ENCODE results near the gene KRTAP4-2. TPM values are rescaled to one million over a fixed set of nuclear protein-coding genes. Genes with fewer than 3 reads are reported as not detected.

The KRTAP4-2 gene
- polyA plus RNA-seq, 1 donor from 2014 or later, result not detected

DNA sequence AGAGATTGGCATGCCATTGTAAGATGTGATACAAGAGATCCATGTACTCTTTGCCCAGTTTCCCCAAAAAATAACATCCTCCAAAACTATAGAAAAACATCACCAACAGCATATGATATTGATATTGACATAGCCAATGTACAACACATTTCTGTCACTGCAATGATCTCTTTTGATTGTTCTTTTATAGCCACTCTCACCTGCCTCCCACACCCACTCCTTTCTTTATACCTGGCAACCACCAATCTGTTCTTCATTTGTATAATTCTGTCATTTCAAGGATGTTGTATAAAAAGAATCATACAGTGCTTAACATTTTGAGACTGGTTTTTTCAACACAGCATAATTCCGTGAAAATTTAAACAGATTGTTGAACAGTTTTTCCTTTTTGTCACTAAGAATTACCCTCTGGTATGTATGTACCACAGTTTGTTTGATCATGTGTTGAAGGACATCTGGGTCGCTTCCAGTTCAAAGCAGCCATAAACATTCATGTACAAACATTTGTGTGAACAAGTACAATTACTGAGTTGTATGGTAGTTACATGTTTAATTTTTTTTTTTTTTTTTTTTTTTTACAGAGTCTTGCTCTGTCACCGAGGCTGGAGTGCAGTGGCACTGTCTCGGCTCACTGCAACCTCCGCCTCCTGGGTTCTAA is 21.5 kb upstream of the KRTAP4-2 start:
- no peak overlapping the region for H3K4me3 ChIP-seq (ENCODE audit: low read length)
- H3K27me3 ChIP-seq (ENCODE audit: insufficient read depth, low read depth, low read length), result no peaks in the 10 kb centered on the region
- H3K79me2 ChIP-seq (replicated peaks; ENCODE audit: insufficient read depth, low read length), result no peaks in the 10 kb centered on the region
- no peaks in the 10 kb centered on the region for H3K9me2 ChIP-seq (ENCODE audit: insufficient read depth, low read length)
- no peak overlapping the region for H3K4me2 ChIP-seq (ENCODE audit: low read length)
- H4K20me1 ChIP-seq (ENCODE audit: insufficient read depth), result no peaks in the 10 kb centered on the region
- no peaks in the 10 kb centered on the region for H3K9me3 ChIP-seq (ENCODE audit: low read length)
- no peaks in the 10 kb centered on the region for H3F3A ChIP-seq (ENCODE audit: insufficient read depth, low read length, poor library complexity, severe bottlenecking)
- H3K36me3 ChIP-seq (ENCODE audit: insufficient read depth, low read length), result no peaks in the 10 kb centered on the region
- no peak for TF ChIP-seq SMC3 (conservative IDR thresholded peaks at IDR 0.05; ENCODE audit: poor library complexity)
- TF ChIP-seq, protein P1, sequence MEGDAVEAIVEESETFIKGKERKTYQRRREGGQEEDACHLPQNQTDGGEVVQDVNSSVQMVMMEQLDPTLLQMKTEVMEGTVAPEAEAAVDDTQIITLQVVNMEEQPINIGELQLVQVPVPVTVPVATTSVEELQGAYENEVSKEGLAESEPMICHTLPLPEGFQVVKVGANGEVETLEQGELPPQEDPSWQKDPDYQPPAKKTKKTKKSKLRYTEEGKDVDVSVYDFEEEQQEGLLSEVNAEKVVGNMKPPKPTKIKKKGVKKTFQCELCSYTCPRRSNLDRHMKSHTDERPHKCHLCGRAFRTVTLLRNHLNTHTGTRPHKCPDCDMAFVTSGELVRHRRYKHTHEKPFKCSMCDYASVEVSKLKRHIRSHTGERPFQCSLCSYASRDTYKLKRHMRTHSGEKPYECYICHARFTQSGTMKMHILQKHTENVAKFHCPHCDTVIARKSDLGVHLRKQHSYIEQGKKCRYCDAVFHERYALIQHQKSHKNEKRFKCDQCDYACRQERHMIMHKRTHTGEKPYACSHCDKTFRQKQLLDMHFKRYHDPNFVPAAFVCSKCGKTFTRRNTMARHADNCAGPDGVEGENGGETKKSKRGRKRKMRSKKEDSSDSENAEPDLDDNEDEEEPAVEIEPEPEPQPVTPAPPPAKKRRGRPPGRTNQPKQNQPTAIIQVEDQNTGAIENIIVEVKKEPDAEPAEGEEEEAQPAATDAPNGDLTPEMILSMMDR (IDR thresholded peaks at IDR 0.05; ENCODE audit: poor library complexity, severe bottlenecking), result no peak
- no peak for TF ChIP-seq TAF1 (IDR thresholded peaks at IDR 0.05; ENCODE audit: low read depth)
- no peak for TF ChIP-seq RAD21 (conservative IDR thresholded peaks at IDR 0.05)
- TF ChIP-seq MXI1 (conservative IDR thresholded peaks at IDR 0.05; ENCODE audit: poor library complexity, severe bottlenecking), result no peak
- TF ChIP-seq EZH2 (IDR thresholded peaks at IDR 0.05; ENCODE audit: borderline replicate concordance, insufficient read depth, low read length, poor library complexity, severe bottlenecking), result no peak
- TF ChIP-seq EP300 (conservative IDR thresholded peaks at IDR 0.05; ENCODE audit: poor library complexity, severe bottlenecking), result no peak
- TF ChIP-seq, protein P2, sequence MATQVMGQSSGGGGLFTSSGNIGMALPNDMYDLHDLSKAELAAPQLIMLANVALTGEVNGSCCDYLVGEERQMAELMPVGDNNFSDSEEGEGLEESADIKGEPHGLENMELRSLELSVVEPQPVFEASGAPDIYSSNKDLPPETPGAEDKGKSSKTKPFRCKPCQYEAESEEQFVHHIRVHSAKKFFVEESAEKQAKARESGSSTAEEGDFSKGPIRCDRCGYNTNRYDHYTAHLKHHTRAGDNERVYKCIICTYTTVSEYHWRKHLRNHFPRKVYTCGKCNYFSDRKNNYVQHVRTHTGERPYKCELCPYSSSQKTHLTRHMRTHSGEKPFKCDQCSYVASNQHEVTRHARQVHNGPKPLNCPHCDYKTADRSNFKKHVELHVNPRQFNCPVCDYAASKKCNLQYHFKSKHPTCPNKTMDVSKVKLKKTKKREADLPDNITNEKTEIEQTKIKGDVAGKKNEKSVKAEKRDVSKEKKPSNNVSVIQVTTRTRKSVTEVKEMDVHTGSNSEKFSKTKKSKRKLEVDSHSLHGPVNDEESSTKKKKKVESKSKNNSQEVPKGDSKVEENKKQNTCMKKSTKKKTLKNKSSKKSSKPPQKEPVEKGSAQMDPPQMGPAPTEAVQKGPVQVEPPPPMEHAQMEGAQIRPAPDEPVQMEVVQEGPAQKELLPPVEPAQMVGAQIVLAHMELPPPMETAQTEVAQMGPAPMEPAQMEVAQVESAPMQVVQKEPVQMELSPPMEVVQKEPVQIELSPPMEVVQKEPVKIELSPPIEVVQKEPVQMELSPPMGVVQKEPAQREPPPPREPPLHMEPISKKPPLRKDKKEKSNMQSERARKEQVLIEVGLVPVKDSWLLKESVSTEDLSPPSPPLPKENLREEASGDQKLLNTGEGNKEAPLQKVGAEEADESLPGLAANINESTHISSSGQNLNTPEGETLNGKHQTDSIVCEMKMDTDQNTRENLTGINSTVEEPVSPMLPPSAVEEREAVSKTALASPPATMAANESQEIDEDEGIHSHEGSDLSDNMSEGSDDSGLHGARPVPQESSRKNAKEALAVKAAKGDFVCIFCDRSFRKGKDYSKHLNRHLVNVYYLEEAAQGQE (IDR thresholded peaks at IDR 0.05; ENCODE audit: borderline replicate concordance), result no peak
- no peak for TF ChIP-seq POLR2AphosphoS5 (IDR thresholded peaks at IDR 0.05)
- no peak overlapping the region for H3K27ac ChIP-seq (ENCODE audit: low read length)
- H3K9ac ChIP-seq (ENCODE audit: low read length), result no peak overlapping the region
- H2AFZ ChIP-seq (ENCODE audit: low read depth, low read length), result no peak overlapping the region

DNA sequence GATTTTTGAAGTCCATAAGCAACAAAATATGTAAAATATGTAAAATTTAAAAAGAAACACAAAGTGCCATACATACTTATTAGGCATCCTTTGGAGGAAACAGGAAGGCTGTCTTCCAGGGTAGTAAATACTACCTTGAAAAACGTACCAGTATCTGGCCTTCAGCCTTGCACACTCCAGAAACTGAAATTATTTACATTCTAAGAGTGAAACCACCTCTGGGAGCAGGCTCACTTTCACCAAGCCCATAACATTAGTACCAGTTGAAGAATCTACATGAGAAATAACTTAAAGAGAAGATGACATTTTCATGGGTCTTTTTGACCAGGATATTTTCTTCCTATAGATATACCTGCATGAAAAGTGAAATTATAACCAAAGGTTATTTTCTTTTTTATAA is 18.0 kb upstream of the KRTAP4-2 start:
- Histone ChIP-seq H3K27me3 (ENCODE audit: insufficient read depth, low read depth, low read length) (no peaks in the 10 kb centered on the region), H2AFZ (ENCODE audit: low read depth, low read length) (no peak overlapping the region), H4K20me1 (ENCODE audit: insufficient read depth) (no peaks in the 10 kb centered on the region), H3K27ac (ENCODE audit: low read length) (no peak overlapping the region), H3K4me2 (ENCODE audit: low read length) (no peak overlapping the region), H3K4me3 (ENCODE audit: low read length) (no peak overlapping the region), H3K36me3 (ENCODE audit: insufficient read depth, low read length) (no peaks in the 10 kb centered on the region), H3F3A (ENCODE audit: insufficient read depth, low read length, poor library complexity, severe bottlenecking) (no peaks in the 10 kb centered on the region), H3K79me2 (replicated peaks; ENCODE audit: insufficient read depth, low read length) (no peaks in the 10 kb centered on the region), H3K9me3 (ENCODE audit: low read length) (no peaks in the 10 kb centered on the region), H3K9ac (ENCODE audit: low read length) (no peak overlapping the region), H3K9me2 (ENCODE audit: insufficient read depth, low read length) (no peaks in the 10 kb centered on the region)
- TF ChIP-seq TAF1 (IDR thresholded peaks at IDR 0.05; ENCODE audit: low read depth) (no peak), MXI1 (conservative IDR thresholded peaks at IDR 0.05; ENCODE audit: poor library complexity, severe bottlenecking) (no peak), EP300 (conservative IDR thresholded peaks at IDR 0.05; ENCODE audit: poor library complexity, severe bottlenecking) (no peak), SMC3 (conservative IDR thresholded peaks at IDR 0.05; ENCODE audit: poor library complexity) (no peak), POLR2AphosphoS5 (IDR thresholded peaks at IDR 0.05) (no peak), RAD21 (conservative IDR thresholded peaks at IDR 0.05) (no peak), EZH2 (IDR thresholded peaks at IDR 0.05; ENCODE audit: borderline replicate concordance, insufficient read depth, low read length, poor library complexity, severe bottlenecking) (no peak)
- TF ChIP-seq, protein P2 (IDR thresholded peaks at IDR 0.05; ENCODE audit: borderline replicate concordance), result no peak
- TF ChIP-seq, protein P1 (IDR thresholded peaks at IDR 0.05; ENCODE audit: poor library complexity, severe bottlenecking), result no peak
